ENCODE measurements around the gene LAMC1. TPM values are rescaled to one million over a fixed set of nuclear protein-coding genes. Genes with fewer than 3 reads are reported as not detected.
"Not testable (repeated sequence)": the region's sequence is repeated elsewhere in the genome, so short reads cannot be mapped to it uniquely, and the experiment has no call there.

The LAMC1 gene
- polyA plus RNA-seq, 1 donor from 2014 or later, result 4.2 TPM

DNA sequence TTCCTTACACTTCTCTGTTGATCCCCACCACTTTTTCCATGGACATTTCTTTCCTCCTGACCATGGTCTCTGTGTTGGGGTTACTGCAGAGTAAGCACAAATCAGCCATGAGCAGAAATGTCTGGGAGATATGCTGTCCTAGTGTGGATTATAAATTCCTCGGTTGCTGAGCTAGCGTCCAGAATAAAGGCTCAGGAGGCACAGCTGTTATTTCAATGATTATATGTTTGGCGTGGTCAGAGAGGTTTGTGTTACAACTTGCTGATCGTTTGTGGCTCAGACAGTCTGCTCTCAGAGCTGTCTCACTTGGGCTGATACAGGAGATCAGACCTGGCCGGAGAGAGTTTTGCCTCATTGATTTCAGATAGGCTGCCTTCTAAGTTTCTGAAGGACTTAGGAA lies 125.4 kb downstream of the LAMC1 start:
- H3K4me3 ChIP-seq (ENCODE audit: low read length), result no peak overlapping the region
- TF ChIP-seq POLR2AphosphoS5 (IDR thresholded peaks at IDR 0.05) (peak; percentile 38), EZH2 (IDR thresholded peaks at IDR 0.05; ENCODE audit: borderline replicate concordance, insufficient read depth, low read length, poor library complexity, severe bottlenecking) (no peak), MXI1 (conservative IDR thresholded peaks at IDR 0.05; ENCODE audit: poor library complexity, severe bottlenecking) (no peak)
- TF ChIP-seq, protein P1, sequence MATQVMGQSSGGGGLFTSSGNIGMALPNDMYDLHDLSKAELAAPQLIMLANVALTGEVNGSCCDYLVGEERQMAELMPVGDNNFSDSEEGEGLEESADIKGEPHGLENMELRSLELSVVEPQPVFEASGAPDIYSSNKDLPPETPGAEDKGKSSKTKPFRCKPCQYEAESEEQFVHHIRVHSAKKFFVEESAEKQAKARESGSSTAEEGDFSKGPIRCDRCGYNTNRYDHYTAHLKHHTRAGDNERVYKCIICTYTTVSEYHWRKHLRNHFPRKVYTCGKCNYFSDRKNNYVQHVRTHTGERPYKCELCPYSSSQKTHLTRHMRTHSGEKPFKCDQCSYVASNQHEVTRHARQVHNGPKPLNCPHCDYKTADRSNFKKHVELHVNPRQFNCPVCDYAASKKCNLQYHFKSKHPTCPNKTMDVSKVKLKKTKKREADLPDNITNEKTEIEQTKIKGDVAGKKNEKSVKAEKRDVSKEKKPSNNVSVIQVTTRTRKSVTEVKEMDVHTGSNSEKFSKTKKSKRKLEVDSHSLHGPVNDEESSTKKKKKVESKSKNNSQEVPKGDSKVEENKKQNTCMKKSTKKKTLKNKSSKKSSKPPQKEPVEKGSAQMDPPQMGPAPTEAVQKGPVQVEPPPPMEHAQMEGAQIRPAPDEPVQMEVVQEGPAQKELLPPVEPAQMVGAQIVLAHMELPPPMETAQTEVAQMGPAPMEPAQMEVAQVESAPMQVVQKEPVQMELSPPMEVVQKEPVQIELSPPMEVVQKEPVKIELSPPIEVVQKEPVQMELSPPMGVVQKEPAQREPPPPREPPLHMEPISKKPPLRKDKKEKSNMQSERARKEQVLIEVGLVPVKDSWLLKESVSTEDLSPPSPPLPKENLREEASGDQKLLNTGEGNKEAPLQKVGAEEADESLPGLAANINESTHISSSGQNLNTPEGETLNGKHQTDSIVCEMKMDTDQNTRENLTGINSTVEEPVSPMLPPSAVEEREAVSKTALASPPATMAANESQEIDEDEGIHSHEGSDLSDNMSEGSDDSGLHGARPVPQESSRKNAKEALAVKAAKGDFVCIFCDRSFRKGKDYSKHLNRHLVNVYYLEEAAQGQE (IDR thresholded peaks at IDR 0.05; ENCODE audit: borderline replicate concordance), result no peak
- H3K9ac ChIP-seq (ENCODE audit: low read length), result no peak overlapping the region
- H3K4me2 ChIP-seq (ENCODE audit: low read length), result no peak overlapping the region
- H3K79me2 ChIP-seq (replicated peaks; ENCODE audit: insufficient read depth, low read length), result no peaks in the 10 kb centered on the region
- no peaks in the 10 kb centered on the region for H3K27me3 ChIP-seq (ENCODE audit: insufficient read depth, low read depth, low read length)
- no peaks in the 10 kb centered on the region for H3K9me2 ChIP-seq (ENCODE audit: insufficient read depth, low read length)
- no peaks in the 10 kb centered on the region for H3K36me3 ChIP-seq (ENCODE audit: insufficient read depth, low read length)
- H4K20me1 ChIP-seq (ENCODE audit: insufficient read depth), result no peaks in the 10 kb centered on the region
- no peaks in the 10 kb centered on the region for H3K9me3 ChIP-seq (ENCODE audit: low read length)
- no peak overlapping the region for H2AFZ ChIP-seq (ENCODE audit: low read depth, low read length)
- no peaks in the 10 kb centered on the region for H3F3A ChIP-seq (ENCODE audit: insufficient read depth, low read length, poor library complexity, severe bottlenecking)
- H3K27ac ChIP-seq (ENCODE audit: low read length), result no peak overlapping the region

DNA sequence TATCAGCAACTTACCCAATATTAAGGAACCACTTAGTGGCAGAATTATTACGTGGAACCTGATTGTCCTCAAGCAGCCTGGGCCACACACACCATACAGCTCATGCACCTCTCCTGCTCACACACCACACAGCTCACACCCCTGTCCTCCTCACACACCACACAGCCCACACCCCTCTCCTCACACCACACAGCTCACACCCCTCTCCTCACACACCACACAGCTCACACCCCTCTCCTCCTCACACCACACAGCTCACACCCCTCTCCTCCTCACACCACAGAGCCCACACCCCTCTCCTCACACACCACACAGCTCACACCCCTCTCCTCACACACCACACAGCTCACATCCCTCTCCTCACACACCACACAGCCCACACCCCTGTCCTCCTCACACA lies 126.1 kb downstream of the LAMC1 start:
- H3K27me3 ChIP-seq (ENCODE audit: insufficient read depth, low read depth, low read length), result no peaks in the 10 kb centered on the region
- no peak overlapping the region for H3K27ac ChIP-seq (ENCODE audit: low read length)
- H3K79me2 ChIP-seq (replicated peaks; ENCODE audit: insufficient read depth, low read length), result no peaks in the 10 kb centered on the region
- no peaks in the 10 kb centered on the region for H4K20me1 ChIP-seq (ENCODE audit: insufficient read depth)
- no peaks in the 10 kb centered on the region for H3F3A ChIP-seq (ENCODE audit: insufficient read depth, low read length, poor library complexity, severe bottlenecking)
- no peak overlapping the region for H2AFZ ChIP-seq (ENCODE audit: low read depth, low read length)
- H3K9me3 ChIP-seq (ENCODE audit: low read length), result no peaks in the 10 kb centered on the region
- H3K9me2 ChIP-seq (ENCODE audit: insufficient read depth, low read length), result no peaks in the 10 kb centered on the region
- no peak overlapping the region for H3K9ac ChIP-seq (ENCODE audit: low read length)
- H3K36me3 ChIP-seq (ENCODE audit: insufficient read depth, low read length), result no peaks in the 10 kb centered on the region
- TF ChIP-seq, protein P2, sequence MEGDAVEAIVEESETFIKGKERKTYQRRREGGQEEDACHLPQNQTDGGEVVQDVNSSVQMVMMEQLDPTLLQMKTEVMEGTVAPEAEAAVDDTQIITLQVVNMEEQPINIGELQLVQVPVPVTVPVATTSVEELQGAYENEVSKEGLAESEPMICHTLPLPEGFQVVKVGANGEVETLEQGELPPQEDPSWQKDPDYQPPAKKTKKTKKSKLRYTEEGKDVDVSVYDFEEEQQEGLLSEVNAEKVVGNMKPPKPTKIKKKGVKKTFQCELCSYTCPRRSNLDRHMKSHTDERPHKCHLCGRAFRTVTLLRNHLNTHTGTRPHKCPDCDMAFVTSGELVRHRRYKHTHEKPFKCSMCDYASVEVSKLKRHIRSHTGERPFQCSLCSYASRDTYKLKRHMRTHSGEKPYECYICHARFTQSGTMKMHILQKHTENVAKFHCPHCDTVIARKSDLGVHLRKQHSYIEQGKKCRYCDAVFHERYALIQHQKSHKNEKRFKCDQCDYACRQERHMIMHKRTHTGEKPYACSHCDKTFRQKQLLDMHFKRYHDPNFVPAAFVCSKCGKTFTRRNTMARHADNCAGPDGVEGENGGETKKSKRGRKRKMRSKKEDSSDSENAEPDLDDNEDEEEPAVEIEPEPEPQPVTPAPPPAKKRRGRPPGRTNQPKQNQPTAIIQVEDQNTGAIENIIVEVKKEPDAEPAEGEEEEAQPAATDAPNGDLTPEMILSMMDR (IDR thresholded peaks at IDR 0.05; ENCODE audit: poor library complexity, severe bottlenecking), result no peak
- TF ChIP-seq POLR2AphosphoS5 (IDR thresholded peaks at IDR 0.05) (no peak), EP300 (conservative IDR thresholded peaks at IDR 0.05; ENCODE audit: poor library complexity, severe bottlenecking) (no peak), TAF1 (IDR thresholded peaks at IDR 0.05; ENCODE audit: low read depth) (no peak), SMC3 (conservative IDR thresholded peaks at IDR 0.05; ENCODE audit: poor library complexity) (no peak), RAD21 (conservative IDR thresholded peaks at IDR 0.05) (no peak), MXI1 (conservative IDR thresholded peaks at IDR 0.05; ENCODE audit: poor library complexity, severe bottlenecking) (no peak), EZH2 (IDR thresholded peaks at IDR 0.05; ENCODE audit: borderline replicate concordance, insufficient read depth, low read length, poor library complexity, severe bottlenecking) (no peak)
- TF ChIP-seq, protein P1 (IDR thresholded peaks at IDR 0.05; ENCODE audit: borderline replicate concordance), result no peak
- no peak overlapping the region for H3K4me3 ChIP-seq (ENCODE audit: low read length)
- no peak overlapping the region for H3K4me2 ChIP-seq (ENCODE audit: low read length)

DNA sequence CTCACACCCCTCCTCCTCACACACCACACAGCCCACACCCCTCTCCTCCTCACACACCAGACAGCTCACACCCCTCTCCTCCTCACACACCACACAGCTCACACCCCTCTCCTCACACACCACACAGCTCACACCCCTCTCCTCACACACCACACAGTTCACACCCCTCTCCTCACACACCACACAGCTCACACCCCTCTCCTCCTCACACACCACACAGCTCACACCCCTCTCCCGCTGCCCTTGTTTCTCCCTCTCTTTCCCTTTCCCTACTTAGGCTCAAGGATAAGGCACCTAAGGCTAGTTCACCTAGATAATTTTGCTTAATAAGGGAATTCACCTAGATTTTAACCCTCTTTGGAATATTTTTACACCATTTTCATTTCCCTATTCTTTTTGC lies 126.8 kb downstream of the LAMC1 start:
- not testable (repeated sequence) for H3K9me3 ChIP-seq (ENCODE audit: low read length); H3K79me2 ChIP-seq (replicated peaks; ENCODE audit: insufficient read depth, low read length); H3K4me2 ChIP-seq (ENCODE audit: low read length); H4K20me1 ChIP-seq (ENCODE audit: insufficient read depth); H3K27ac ChIP-seq (ENCODE audit: low read length); H3K4me3 ChIP-seq (ENCODE audit: low read length); H3K27me3 ChIP-seq (ENCODE audit: insufficient read depth, low read depth, low read length); H2AFZ ChIP-seq (ENCODE audit: low read depth, low read length); H3F3A ChIP-seq (ENCODE audit: insufficient read depth, low read length, poor library complexity, severe bottlenecking); H3K9me2 ChIP-seq (ENCODE audit: insufficient read depth, low read length); H3K9ac ChIP-seq (ENCODE audit: low read length); H3K36me3 ChIP-seq (ENCODE audit: insufficient read depth, low read length)

Measured in neural cell (in vitro differentiated cells).